M059J (cell line): ENCODE data around the gene IGF2R. TPM values are rescaled to one million over a fixed set of nuclear protein-coding genes. Genes with fewer than 3 reads are reported as not detected.
"Not testable (repeated sequence)": the region's sequence is repeated elsewhere in the genome, so short reads cannot be mapped to it uniquely, and the experiment has no call there.

Experiments
- DNase-seq: peaks from one replicate; pipeline ENCODE4 v3.0.0-alpha.2; 2012; ENCODE audit warnings: low read depth
- total RNA-seq: library from RNA; depleted of rRNA; stranded (reverse); fragments of >200 nt; shearing (Covaris generic); gene quantifications from 2 replicates; pipeline ENCODE4 v1.2.3, GENCODE V29; 2014; rRNA removed

The IGF2R gene, protein sequence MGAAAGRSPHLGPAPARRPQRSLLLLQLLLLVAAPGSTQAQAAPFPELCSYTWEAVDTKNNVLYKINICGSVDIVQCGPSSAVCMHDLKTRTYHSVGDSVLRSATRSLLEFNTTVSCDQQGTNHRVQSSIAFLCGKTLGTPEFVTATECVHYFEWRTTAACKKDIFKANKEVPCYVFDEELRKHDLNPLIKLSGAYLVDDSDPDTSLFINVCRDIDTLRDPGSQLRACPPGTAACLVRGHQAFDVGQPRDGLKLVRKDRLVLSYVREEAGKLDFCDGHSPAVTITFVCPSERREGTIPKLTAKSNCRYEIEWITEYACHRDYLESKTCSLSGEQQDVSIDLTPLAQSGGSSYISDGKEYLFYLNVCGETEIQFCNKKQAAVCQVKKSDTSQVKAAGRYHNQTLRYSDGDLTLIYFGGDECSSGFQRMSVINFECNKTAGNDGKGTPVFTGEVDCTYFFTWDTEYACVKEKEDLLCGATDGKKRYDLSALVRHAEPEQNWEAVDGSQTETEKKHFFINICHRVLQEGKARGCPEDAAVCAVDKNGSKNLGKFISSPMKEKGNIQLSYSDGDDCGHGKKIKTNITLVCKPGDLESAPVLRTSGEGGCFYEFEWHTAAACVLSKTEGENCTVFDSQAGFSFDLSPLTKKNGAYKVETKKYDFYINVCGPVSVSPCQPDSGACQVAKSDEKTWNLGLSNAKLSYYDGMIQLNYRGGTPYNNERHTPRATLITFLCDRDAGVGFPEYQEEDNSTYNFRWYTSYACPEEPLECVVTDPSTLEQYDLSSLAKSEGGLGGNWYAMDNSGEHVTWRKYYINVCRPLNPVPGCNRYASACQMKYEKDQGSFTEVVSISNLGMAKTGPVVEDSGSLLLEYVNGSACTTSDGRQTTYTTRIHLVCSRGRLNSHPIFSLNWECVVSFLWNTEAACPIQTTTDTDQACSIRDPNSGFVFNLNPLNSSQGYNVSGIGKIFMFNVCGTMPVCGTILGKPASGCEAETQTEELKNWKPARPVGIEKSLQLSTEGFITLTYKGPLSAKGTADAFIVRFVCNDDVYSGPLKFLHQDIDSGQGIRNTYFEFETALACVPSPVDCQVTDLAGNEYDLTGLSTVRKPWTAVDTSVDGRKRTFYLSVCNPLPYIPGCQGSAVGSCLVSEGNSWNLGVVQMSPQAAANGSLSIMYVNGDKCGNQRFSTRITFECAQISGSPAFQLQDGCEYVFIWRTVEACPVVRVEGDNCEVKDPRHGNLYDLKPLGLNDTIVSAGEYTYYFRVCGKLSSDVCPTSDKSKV (N-terminal part only)
- 41.4 and 67.8 TPM in 2 replicates for total RNA-seq

DNA sequence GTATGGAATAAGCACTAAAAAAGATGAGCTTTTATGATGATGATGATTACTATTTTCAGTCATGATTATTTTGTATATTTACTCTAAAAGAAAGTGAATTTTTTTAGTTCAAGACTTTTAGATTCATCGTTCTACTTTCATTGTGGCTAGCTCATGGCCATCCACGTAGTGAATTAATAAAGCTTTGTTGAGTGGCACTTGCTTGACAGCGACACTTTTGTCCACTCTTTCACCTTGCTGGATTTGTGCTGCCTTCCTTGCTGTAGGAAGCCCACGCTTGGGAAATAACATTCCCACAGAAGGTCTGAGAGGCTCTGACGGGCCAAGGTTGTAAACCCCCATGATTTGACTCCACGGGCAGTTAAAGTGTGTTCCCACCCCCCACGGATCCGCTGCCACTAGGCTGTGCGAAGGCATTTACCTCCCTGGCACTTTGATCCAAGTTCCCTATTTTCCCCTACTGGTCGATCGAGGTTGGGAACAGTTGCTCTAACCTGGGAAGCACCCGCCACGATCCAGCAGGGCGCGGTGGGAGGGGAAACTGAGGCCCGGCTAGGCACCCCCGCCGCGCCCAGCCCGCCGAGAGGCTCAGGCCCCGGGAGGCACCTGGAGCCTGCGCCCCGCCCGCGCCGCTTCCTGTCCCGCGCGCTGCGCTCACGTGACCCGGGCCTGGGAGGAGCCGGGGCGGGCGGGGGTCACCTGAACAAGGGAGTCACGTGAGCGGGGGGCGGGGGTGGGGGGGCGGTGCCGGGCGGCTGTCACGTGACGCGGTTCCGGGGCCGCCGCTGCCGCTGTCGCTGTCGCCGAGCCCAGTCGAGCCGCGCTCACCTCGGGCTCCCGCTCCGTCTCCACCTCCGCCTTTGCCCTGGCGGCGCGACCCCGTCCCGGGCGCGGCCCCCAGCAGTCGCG, at the start of gene IGF2R:
Gene IGF2R (plus strand): TSS at position 788 of the 909 bp plus-strand sequence. CDS start 165 bp downstream, outside the sequence.
- DNase-seq: peak; percentile 91

DNA sequence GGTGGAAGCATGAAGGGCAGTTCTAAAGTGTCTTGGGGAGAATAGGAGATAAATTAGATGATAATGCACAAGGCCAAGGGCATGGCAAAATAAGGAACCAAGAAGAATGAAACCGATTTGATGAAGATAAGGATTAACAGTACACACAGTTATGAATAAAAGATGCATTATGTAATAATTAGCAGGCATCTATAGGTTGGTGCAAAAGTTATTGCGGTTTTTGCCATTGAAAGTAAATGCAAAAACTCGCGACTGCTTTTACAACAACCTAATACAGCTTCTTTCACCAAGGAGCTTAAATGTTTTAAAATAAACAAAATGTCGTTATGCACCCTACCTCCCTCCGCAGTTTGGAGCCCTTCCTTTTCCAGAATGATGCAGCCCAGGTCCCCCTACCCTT, 49.1 kb upstream of the IGF2R start:
- no peak for DNase-seq

DNA sequence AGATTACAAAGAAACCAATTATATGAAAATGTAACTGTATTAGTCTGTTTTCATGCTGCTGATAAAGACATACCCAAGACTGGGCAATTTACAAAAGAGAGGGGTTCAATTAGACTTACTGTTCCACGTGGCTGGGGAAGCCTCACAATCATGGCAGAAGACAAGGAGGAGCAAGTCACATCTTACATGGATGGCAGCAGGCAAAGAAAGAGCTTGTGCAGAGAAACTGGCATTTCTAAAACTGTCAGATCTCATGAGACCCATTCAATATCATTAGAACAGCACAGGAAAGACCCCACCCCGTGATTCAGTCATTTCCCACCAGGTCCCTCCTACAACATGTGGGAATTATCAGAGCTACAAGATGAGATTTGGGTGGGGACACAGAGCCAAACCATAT, 44.7 kb upstream of the IGF2R start:
- not testable (repeated sequence) for DNase-seq

DNA sequence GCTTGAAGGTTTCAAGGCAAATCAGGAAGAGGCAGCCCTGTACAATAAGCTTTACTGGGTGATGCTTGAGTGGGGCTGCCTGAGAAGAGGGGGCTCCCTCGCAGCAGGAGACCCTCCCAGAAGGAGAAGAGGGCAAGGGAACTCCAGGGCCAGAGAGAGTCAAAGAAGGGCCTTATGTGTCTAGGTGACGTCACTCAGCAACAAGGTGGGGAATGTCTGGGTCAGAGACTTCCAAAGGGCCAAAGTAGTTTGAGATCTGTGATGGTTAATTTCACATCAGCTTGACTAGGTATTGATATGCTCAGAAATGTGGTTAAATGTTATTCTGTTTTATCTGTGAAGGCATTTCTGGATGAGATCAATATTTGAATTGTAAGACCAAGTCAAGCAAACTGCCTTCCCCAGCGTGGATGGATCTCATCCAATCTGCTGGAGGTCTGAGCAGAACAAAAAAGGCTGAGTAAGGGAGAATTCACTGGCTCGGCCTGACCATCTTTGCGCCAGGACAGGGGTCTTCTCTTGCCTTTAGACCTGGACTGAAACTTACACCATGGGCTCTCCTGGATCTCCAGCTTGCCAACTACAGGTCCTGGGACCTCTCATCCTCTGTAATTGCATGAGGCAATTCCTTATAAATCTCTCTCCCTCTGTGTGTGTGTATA, 42.2 kb upstream of the IGF2R start:
- no peak for DNase-seq

DNA sequence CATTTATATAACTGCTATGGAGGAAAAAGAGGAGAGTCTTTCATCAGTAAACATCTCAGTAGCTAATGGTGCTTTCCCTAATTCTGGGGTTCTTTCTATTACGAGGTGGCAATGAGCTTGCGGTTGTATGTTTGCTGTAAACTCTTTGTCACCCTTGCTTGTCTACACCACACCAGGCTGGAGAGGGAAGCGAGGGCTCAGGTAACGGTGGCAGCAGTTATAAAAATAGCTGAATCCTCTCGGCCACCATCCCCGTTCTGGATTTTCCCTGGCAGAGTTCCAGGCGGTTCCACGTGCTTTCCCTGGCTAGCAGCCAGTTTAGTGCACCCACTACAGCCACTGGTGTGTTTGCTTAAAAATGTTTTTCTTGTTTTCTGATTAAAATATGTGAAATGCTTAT, 39.1 kb upstream of the IGF2R start:
- no peak for DNase-seq

DNA sequence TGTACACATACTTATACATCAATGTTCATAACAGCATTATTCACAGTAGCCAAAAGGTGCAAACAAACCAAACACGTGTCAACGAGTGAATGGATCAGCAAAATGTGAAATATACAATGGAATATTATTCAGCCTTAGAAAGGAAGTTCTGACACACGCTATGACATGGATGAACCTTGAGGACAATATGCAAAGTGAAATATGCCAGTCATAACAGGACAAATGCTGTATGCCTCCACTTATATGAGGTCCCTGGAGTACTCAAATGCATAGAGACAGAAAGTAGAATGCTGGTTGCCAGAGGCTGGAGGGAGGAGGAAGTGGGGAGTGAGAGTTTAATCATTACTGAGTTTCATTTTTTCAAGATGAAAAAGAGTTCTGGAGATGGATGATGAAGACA, 37.8 kb upstream of the IGF2R start:
- DNase-seq: no peak

DNA sequence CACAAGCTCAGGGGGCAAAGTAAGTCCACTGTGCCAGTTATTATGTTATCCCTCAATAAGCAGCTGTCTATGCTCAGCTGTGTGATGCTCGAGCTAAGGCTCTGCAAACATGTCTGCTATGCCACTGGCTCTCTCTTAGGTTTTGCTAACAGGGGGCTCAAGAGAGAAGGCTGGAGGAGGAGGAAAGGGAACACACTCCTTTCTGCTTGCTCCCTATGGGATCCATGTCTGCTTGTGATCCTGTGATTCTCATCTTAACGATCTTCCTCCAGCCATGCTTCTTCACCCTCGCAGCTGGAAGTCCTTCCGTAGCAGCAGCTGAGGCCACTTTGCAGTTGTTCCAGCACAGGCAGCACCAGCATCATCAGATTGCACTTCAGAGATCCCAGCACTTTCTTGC, 37.0 kb upstream of the IGF2R start:
- no peak for DNase-seq

DNA sequence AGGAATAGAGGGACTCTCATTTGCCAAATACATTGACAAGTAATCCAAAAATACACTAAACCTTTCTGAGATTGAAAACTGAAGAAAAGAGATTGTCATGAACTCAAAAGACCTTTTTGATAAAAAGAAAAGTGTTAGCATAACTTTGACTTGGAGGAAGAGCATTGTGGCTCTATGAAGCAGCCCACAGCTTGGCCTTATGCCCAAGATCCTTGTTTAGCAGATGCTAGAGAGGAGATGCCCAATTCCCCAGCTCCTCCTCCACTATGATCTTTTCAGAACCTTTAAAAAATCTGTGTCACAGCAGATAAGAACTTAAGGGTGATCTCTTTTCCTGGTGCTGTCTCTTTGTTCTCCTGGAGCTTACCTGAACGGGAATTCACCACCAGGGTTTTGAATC, 35.8 kb upstream of the IGF2R start:
- no peak for DNase-seq

DNA sequence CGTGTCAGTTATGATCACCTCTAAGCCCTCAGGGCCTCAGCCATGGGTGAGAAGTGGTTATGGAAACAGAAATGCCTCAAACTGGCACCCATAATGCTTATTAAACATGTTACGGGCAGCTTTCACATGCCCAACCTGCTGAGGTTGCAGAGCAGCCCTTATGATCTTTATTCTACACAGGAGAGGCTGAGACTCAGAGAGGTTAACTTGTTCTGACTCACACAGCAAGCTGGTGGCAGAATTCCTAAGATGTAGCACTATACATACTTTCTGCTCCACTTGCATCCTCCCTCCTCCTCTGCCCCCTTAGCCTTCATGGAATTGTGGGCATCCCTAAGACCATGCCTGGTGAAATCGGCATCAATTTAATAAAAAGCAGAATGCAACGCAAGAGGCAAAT, 34.7 kb upstream of the IGF2R start:
- DNase-seq: no peak

DNA sequence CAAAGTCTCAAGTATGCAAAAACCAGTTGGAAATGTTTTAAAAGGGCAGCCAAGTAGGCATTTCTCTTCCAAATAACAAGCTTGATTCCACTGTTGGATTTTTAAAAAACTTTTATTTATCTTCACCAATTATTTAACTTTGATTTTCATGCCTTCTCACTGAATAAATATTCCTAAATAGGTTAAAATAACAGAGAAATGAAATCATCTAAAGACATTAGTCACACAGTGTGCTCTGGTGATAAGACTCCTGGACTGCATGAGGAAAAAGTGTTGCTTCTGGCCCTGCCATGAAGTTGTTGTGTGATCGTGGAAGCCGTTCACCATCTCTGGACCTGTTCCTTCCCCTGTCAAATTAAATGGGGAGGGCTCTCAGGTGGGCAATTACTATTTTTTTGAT, 33.8 kb upstream of the IGF2R start:
- DNase-seq: peak; percentile 38

DNA sequence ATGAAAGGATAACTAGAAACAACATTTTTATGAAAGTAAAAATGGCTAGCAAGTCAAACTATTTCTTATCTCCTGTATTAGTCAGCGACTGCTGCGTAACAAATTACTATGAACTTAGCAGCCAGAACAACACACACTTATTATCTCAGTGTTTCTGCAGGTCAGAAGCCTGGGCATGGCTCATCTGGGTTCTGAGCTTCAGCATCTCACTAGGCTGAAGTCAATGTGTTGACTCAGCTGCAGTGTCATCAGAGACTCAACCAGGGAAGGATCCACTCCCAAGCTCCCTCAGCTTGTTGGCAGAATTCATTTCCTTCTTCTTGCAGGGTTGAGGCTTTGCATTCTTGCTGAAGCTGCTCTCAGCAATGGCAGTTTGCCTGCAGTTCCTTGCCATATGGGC, 33.2 kb upstream of the IGF2R start:
- DNase-seq: peak; percentile 13

DNA sequence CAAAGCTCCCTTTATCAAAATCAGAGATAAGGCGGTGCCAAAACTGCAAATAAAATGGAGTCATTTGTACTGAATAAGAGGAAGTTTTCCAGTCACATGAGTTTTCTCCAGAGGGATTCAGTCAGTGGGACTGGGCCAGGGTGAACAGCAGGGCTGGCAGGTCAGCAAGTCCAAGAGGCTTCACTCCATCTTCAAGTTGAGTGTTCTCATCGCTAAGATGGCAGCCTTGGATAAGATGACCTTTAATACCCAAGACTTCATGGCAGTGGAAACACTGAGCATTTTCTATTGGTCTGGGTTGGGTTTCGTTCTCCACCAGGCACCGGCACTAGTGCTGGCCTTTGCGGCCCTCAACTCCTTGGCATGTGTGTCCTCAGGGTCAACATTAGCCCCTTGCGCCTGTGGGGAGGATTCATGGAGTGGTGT, 29.3 kb upstream of the IGF2R start:
- DNase-seq: no peak

DNA sequence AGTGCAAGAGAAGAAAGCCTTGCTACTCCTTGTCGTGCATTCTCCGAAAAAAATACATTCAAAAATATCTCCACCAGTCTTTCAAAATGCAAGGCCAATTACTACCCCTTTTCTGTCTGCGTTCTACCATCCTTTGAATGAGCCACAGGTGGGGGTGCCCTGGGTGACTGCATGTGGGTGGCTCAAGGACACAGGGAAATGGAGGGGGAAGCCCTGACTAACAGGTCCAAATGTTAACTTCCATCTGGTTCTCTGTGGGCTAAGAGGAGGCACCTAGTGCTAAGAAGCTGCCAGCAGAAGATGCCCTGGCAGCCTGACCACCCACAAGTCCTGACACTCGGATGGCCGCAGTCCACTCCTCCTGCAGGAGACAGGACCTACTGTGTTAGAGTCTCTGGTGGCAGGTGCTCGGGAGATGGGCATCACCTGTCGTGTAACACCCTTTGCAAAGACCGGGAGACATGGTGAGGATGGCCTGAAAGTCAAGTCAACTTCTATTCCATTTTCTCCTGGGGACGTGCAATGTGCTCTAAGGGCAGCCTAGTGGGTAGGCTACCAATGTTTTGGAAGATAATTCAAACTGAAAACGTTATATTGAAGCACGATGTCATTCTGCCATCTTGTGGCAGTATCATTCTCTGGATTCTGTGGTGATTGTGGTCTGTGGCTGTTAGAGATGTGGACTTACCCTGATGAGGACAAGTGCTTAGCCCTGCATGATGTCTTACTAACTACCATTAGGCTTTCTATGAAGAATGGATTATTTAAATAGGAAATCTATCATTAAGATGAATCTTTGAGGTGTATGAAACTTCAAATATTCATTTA, 27.4 kb upstream of the IGF2R start:
- DNase-seq: peak; percentile 64

DNA sequence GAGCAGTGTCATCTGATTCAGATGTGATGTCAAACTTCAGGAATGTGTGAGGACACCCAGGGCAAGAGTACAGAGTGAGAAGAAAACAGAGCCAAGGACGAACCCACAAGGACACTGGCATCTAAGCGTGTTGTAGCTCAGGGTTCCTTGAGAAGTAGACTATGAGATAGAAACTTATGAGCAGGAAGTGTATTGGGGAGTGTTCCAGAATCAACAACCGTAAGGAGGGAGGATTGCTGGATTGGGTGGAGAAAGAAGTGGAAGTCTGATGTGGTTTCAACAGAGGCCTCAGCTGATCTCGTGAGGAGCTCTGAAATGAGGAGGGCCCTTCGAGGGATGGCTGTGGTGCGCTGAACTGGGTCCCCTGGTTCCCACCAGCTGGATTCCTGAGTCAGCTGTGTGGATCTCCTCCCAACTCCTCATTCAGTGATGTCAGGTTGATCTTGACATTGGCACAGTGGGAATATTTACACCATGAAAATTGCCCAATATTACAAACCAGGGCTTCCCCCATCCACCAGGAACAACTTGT, 25.7 kb upstream of the IGF2R start:
- peak; percentile 74 for DNase-seq

DNA sequence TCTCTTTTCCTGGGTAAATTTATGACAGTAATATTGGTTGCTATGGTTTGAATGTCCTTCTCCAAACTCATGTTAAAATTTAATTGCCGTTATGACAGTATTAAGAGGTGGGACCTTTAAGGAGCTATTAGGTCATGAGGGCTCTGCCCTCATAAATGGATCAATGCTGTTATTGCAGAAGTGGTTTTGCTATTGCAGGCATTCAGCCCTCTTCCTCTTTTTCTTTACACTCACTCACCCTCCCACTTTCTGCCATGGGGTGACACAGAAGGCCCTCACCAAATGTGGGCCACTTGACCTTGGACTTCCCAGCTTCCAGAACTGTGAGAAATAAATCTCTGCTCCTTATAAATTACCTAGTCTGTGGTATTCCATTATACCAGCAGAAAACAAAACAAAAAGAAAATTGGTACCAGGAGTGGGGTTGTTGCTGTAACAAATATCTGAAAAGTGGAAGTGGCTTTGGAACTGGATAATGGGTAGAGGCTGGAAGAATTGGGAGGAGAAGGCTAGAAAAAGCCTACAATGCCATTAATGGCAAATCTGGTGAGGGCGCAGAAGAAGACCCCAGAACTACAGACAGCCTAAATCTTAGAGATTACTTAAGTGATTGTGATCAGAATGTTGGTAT, 24.8 kb upstream of the IGF2R start:
- DNase-seq: no peak

DNA sequence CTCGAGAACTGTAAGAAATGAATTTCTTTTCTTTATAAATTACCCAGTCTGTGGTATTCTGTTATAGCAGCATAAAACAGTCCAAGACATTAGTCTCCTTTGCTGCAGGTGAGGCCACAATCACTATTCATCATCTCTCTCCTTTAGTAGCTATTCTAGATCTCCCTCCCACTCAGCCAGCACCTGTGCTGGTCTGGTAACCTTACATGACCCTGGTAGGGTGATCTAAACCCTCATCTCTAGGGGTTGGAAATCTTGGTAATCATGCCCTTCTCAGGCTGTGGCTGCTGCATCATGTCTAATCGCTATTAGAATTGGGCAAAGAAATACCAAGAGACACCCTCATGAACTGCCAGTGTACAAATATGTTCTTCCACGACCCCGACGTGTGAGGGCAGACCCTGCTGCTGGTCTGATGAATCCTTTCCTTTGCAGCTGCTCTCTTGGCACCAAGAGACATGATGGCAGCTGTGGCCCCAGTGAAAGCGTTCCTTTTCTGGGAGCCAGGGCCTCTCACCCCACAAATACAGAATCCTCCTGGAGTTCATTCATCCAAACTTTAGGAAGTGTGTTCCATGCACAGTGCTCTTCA, 23.0 kb upstream of the IGF2R start:
- DNase-seq: no peak

DNA sequence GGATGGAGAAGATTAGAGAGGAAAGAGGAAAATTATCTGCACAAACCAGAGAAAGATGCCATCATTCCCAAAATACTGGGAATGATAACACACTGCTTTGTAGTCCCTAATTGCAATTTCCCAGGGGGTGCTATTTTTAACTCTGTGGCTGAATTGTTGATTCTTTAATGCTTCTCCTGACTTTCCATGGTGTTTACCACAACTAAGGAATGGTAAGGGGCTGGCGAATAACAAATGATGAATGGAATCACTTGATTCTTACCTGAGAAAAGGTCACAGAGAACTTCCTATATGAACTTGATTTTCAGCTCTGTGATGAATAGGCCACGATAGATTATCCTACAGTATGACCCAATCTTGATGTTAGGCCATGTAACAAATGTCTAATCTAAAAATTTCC, 22.0 kb upstream of the IGF2R start:
- DNase-seq: no peak

DNA sequence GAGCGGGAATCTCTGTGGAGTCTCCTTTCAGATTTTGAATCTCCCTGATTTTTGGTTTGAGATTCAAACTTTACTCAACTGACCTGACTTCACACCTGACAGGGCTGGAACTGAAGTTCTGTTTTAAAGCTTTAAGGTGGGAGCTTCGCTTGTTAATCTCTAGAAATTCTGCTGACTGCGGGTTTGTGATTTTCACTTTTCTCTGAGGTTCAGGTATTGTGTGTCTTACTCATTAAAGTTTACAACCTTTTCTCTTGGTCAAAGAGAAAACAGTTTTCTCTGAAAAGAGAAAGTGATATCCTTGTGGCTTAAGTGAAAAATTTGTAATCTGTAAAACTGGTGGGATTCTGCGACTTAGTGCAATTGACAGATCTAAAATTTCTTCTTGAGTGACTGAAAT, 20.7 kb upstream of the IGF2R start:
- no peak for DNase-seq
